DND-41 (cell line): Measurements from ENCODE around the gene LFNG.

Experiments
- ATAC-seq: fragments of 200-7000 bp; cut with Tn5 transposase; 3 replicates; pipeline ENCODE4 v1.9.1; 2021; ENCODE audit warnings: low read depth; ENCODE audit not compliant: insufficient read depth
- DNase-seq: peaks from one replicate; pipeline ENCODE4 v3.0.0-alpha.2; 2020
- H2AFZ ChIP-seq: 2 replicates; pipeline ENCODE4 v1.6.0; 2012; ENCODE audit warnings: low read depth, low read length
- H3K27ac ChIP-seq: 2 replicates; pipeline ENCODE4 v1.5.1; 2012; ENCODE audit warnings: low read length, inconsistent platforms
- H3K27me3 ChIP-seq: fragments of 200-600 bp; sonication (generic); 2 replicates; pipeline ENCODE4 v1.6.0; 2012; ENCODE audit warnings: low read length, mild to moderate bottlenecking, inconsistent platforms; ENCODE audit not compliant: insufficient read depth, poor library complexity
- H3K36me3 ChIP-seq: 2 replicates; pipeline ENCODE4 v1.5.1; 2012; ENCODE audit warnings: low read length, inconsistent platforms; ENCODE audit not compliant: insufficient read depth
- H3K4me1 ChIP-seq: 2 replicates; pipeline ENCODE4 v1.5.1; 2012; ENCODE audit warnings: mild to moderate bottlenecking, low read length; ENCODE audit not compliant: insufficient read depth
- H3K4me2 ChIP-seq: 2 replicates; pipeline ENCODE4 v1.6.0; 2012; ENCODE audit warnings: mild to moderate bottlenecking, moderate library complexity, low read length, inconsistent platforms; ENCODE audit not compliant: insufficient read depth
- H3K4me3 ChIP-seq, 2 experiments: fragments of 200-600 bp in 1 of 2; shearing (Covaris generic) in 1 of 2; 2 replicates each; pipeline ENCODE4 v1.5.1; 2012 to 2016; ENCODE audit warnings: inconsistent platforms in 2 of 2, low read length in 2 of 2, mild to moderate bottlenecking in 2 of 2, low read depth in 1 of 2, moderate library complexity in 1 of 2
- H3K79me2 ChIP-seq: 2 replicates; pipeline ENCODE4 v1.6.0; 2012; ENCODE audit warnings: low read length, inconsistent platforms; ENCODE audit not compliant: insufficient read depth
- H3K9ac ChIP-seq: 2 replicates; pipeline ENCODE4 v1.6.0; 2012; ENCODE audit warnings: low read depth, mild to moderate bottlenecking, inconsistent platforms, low read length, moderate library complexity
- H3K9me3 ChIP-seq: 2 replicates; pipeline ENCODE4 v1.5.1; 2012; ENCODE audit warnings: low read length, moderate library complexity, mild to moderate bottlenecking, inconsistent platforms; ENCODE audit not compliant: insufficient read depth, severe bottlenecking
- H4K20me1 ChIP-seq: 2 replicates; pipeline ENCODE4 v1.6.0; 2012; ENCODE audit warnings: low read length; ENCODE audit not compliant: insufficient read depth
- EZH2 ChIP-seq: IDR thresholded peaks from 3 replicates; pipeline ENCODE4 v1.6.1; 2012; ENCODE audit warnings: borderline replicate concordance, low read depth, mild to moderate bottlenecking, moderate library complexity, low read length, inconsistent platforms; ENCODE audit not compliant: severe bottlenecking
- TF ChIP-seq, protein P1 (sequence below): IDR thresholded peaks from 2 replicates; pipeline ENCODE4 v1.5.1; 2012; ENCODE audit warnings: borderline replicate concordance, low read length, moderate library complexity, mild to moderate bottlenecking; ENCODE audit not compliant: poor library complexity, severe bottlenecking; ENCODE audit errors: extremely low read depth

LFNG gene

DNA sequence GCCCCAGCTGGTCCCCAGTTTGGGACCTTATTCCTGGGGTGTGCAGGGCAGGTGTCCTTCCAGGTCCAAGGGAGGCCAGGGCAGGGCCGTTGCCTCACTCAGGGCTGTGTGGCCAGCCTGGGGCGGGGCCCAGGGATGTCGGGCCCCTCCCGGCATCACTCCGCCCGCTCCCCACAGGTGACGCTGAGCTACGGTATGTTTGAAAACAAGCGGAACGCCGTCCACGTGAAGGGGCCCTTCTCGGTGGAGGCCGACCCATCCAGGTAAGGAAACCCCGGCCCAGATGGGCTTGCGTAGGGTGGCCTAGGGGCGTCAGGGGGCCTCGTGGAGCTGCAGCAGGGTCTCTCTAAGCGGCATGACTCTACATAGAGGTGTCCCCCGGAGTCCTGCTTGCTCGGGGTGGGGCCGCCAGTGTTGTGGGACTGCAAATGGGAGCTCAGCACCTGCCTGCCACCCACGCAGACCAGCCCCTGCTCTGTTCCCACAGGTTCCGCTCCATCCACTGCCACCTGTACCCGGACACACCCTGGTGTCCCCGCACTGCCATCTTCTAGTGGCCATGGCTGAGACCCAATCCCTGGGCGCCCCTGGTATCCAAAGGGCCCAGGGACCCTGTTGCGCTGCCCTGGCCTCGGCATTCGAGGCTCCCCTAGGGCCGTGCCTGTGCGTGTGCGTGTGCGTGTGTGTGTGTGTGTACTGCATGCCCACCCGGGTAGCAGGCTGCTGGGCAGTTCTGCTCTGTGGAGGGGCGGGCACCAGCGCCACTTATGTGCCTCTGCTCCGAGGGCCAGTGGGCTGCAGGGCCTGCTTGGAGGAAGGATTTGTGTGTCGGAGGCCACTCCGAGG is 7.3 kb downstream of the LFNG start:
- H3K9me3 ChIP-seq, result no peaks in the 10 kb centered on the region
- H2AFZ ChIP-seq, result no peak overlapping the region
- peaks cover 6% of the 10 kb centered on the region; the same call in 1 of the 2 replicates for H4K20me1 ChIP-seq
- TF ChIP-seq, protein P1, sequence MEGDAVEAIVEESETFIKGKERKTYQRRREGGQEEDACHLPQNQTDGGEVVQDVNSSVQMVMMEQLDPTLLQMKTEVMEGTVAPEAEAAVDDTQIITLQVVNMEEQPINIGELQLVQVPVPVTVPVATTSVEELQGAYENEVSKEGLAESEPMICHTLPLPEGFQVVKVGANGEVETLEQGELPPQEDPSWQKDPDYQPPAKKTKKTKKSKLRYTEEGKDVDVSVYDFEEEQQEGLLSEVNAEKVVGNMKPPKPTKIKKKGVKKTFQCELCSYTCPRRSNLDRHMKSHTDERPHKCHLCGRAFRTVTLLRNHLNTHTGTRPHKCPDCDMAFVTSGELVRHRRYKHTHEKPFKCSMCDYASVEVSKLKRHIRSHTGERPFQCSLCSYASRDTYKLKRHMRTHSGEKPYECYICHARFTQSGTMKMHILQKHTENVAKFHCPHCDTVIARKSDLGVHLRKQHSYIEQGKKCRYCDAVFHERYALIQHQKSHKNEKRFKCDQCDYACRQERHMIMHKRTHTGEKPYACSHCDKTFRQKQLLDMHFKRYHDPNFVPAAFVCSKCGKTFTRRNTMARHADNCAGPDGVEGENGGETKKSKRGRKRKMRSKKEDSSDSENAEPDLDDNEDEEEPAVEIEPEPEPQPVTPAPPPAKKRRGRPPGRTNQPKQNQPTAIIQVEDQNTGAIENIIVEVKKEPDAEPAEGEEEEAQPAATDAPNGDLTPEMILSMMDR, result no peak
- TF ChIP-seq EZH2, result no peak
- no peak overlapping the region for H3K27ac ChIP-seq
- peaks cover 26% of the 10 kb centered on the region for H3K4me1 ChIP-seq
- no peak overlapping the region for H3K4me2 ChIP-seq
- DNase-seq (no peak), ATAC-seq (no peak)
- H3K79me2 ChIP-seq, result no peaks in the 10 kb centered on the region
- H3K36me3 ChIP-seq, result no peaks in the 10 kb centered on the region
- H3K27me3 ChIP-seq, result no peaks in the 10 kb centered on the region
- H3K9ac ChIP-seq, result no peak overlapping the region
- H3K4me3 ChIP-seq, result no peak overlapping the region

DNA sequence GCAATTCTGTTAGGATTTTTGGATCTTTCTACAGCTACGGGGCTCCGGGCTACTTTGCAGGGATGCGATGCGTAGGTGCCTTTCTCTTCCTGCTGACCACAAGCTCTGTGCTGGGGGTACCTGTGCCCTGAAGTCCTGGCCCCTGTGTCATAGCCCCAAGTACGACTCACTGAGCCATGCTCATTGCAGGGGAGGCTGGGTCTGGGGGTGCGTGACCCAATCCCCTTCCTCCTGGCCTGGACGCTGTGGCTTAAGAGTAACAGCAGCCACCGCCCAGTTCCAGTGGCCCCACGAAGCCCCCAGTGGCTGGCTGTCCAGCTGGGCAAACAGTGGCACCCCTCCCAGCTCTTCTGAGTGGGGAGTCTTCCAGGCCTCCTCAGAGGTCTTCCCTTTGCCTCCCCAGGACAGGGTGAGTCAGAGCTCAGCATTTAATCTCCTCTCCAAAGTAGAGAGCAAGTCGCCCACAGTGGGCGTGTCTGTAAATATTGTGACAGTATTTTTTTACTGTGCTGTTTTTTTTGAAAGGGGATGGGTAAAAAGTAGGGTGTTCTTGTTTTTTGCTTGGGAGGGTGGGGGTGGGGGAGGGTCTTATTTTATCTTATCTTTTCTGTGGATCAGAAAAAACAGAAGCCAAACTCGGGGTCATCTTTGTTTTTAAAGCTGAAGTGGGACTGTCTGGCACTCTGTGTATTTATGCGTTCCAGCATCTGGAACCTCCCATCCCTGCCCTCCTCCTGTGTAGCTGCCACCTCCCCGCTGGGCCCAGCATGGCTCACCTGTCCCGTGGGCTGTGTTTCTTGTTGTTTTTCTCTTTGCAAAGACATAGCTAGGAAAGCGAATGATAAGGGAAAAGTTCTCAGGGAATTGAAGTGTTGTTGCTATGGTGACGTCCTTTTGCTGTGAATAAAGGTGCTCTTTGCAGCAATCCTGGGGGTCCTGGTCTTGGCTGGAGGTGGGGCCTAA is 8.2 kb downstream of the LFNG start:
- no peak overlapping the region for H2AFZ ChIP-seq
- no peaks in the 10 kb centered on the region for H3K79me2 ChIP-seq
- no peak for ATAC-seq
- DNase-seq, result no peak
- H3K27ac ChIP-seq, result no peak overlapping the region
- H3K9ac ChIP-seq, result no peak overlapping the region
- H3K27me3 ChIP-seq, result no peaks in the 10 kb centered on the region
- no peaks in the 10 kb centered on the region for H3K36me3 ChIP-seq
- H3K4me3 ChIP-seq, result no peak overlapping the region
- peaks cover 6% of the 10 kb centered on the region; the same call in 1 of the 2 replicates for H4K20me1 ChIP-seq
- no peak for TF ChIP-seq EZH2
- TF ChIP-seq, protein P1, result no peak
- no peak overlapping the region for H3K4me2 ChIP-seq
- H3K4me1 ChIP-seq, result peaks cover 17% of the 10 kb centered on the region
- H3K9me3 ChIP-seq, result no peaks in the 10 kb centered on the region

DNA sequence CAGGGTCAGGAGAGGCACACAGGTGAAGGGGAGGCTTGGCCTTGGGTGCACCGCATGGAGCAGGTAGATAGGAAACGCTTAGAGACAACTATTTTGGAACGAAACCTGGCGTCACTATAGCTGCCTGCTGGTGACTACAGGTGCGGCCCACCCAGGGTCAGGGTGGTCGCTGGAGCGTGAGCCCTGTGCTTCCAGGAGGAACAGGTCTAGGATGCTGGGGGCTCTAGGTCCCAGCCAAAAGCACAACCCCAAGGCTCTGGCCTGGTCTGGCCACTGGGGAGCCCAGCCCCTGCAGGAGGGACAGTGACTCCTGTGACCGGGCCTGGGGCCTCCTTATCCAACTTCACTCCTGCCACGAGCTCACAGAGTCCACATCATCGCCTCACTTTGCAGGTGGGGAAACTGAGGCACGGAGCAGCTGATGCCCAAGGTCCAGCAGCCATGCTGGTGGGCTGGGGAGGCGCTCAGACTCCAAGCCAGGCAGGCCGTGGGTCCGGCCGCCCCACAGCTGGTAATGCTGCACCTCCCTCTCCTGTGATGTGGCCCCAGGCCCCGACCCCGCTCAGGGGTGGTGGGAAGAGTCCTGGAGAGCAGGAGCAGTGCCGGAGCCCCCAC is 9.0 kb downstream of the LFNG start:
- Histone ChIP-seq H3K4me1 (peaks cover 12% of the 10 kb centered on the region), H2AFZ (no peak overlapping the region), H3K79me2 (no peaks in the 10 kb centered on the region), H3K9ac (no peak overlapping the region), H3K9me3 (no peaks in the 10 kb centered on the region), H4K20me1 (no peaks in the 10 kb centered on the region; the same call in 1 of the 2 replicates), H3K27ac (no peak overlapping the region), H3K4me3 (no peak overlapping the region), H3K4me2 (no peak overlapping the region), H3K27me3 (no peaks in the 10 kb centered on the region), H3K36me3 (no peaks in the 10 kb centered on the region)
- ATAC-seq (no peak), DNase-seq (no peak)
- TF ChIP-seq EZH2, result no peak
- TF ChIP-seq, protein P1, result no peak
